Myocyte (in vitro differentiated cells): ENCODE data around the gene FBXW11. TPM values are rescaled to one million over a fixed set of nuclear protein-coding genes. Genes with fewer than 3 reads are reported as not detected.
"Not testable (repeated sequence)": the region's sequence is repeated elsewhere in the genome, so short reads cannot be mapped to it uniquely, and the experiment has no call there.

ENCODE experiments used
- DNase-seq: peaks from one replicate; pipeline ENCODE4 v3.0.0-alpha.2; 2012; ENCODE audit warnings: low read depth
- total RNA-seq: library from RNA; depleted of rRNA; stranded (reverse); fragments of >200 nt; gene quantifications from 2 replicates; pipeline ENCODE4 v1.2.3, GENCODE V29; 2014

The FBXW11 gene
- total RNA-seq, 1 donor from 2014 or later: 122 TPM

DNA sequence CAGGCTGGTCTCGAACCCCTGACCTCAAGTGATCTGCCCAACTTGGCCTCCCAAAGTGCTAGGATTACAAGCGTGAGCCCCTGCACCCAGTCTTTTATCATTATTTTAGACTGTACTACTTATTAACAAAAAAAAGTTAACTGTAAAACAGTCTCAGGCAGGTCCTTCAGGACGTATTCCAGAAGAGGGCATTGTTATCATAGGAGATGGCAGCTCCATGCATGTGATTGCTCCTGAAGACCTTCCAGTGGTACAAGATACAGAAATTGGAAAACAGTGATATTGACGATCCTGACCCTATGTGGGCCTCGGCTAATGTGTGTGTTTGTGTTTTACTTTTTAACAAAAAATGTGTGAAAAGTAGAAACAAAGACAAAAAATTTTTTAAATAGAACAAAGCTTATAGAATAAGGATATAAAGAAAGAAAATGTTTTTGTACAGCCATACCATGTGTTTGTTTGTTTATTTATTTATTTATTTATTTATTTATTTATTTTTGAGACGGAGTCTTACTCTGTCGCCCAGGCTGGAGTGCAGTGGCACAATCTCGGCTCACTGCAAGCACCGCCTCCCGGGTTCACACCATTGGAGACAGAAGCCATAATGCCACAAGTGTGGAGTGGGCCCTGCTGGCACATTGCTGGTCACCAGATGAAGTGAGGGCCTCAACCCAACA lies 13.8 kb upstream of the FBXW11 start:
- DNase-seq: not testable (repeated sequence)

GRCh38 chr5:172015346-172015745 lies 8.9 kb upstream of the FBXW11 start:
- DNase-seq: no peak

DNA sequence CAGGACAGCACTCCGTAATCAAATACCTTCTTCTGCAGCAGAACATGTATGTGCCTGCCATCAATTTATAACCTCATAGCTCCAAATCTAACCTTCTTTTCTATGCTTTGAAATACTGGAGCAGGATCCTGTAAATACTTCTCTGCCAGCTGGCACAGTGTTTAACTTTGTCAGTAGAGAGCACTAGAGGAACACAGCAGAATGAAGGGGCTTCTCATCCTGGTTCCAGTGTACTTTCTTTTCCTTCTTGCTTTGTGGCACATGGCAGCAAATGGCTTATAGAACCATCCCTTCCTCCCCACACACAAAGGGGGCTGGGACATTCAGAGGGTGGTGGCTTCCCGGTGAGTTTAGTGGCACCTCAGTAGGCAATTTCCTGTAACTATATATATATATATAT lies 3.8 kb upstream of the FBXW11 start:
- DNase-seq: no peak

GRCh38 chr5:172009536-172010270 lies 3.3 kb upstream of the FBXW11 start:
- DNase-seq: no peak

DNA sequence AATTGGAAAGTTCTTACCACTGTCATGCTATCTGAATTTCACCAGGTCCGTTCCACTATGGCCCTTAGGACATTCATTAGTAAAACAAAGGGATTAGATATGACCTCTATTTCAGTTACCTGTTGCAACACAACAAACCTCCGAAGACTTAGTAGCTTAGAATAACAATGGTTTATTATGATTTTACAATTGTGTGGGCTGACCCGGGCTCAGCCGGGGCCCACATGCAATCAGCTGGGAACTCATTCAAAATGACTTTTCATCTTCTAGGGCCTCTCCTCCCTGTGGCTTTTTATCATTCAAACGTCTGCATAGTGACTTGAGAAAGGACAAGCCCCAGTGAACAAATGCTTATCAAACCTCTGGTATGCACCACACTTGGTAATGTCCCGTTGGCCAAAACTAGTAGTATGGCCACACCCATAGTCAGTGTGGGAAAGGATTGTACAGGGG lies 2.3 kb upstream of the FBXW11 start:
- no peak for DNase-seq

- DNase-seq: no peak
These were observed 1.6 kb upstream of the FBXW11 start for GRCh38 chr5:172008111-172008455.

- DNase-seq: peak; percentile 10
These were observed 1.0 kb upstream of the FBXW11 start for GRCh38 chr5:172007175-172008110.

DNA sequence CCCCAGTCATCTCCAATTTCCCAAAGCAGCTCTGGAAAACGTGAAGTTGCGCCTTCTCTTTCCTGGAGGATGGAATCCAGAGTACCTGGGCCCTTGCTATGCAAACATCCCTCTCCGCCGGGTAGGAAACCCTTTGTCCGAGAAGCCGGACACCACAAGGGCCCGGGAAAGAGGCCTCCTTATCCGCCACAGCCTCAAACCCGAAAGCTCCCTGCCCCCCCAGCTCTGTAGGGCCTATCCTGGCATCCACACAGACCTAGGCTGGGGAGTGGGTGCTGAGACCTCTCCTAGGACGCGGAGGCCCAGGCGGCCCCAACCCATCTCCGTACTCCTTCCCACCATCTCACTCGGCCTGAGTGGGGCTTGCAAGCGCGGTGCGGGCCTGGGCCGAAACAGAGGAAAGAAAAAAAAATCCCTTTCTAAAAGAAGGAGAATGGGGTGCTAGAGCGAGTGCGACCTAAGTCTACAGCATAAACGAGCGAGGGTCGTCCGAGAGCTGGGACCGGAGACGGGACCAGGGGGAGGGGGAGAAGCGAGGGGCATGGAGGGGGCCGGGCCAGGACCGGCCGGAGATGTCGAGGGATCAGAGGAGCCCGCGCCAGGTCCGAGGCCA lies 624 bp downstream of the FBXW11 start:
- DNase-seq: peak; percentile 29

DNA sequence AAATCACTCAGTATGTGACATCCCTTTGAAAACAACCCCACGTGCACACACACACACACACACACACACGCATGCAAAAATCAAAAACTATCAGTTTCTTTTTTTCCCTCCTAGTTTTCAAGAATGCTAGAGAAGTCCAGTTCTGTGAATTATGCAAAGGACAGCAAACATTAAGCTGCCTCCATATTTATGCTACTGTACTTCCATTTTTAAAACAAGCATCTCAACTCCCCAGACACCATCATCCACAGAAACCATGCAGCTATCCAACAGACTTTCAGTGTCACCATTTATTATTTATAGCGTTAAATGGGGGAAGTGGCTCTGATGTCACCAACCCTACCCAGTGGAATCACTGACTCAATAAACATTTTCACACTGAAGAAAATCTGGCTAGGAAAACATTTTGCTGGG lies 1.6 kb downstream of the FBXW11 start:
- DNase-seq: peak; percentile 49

DNA sequence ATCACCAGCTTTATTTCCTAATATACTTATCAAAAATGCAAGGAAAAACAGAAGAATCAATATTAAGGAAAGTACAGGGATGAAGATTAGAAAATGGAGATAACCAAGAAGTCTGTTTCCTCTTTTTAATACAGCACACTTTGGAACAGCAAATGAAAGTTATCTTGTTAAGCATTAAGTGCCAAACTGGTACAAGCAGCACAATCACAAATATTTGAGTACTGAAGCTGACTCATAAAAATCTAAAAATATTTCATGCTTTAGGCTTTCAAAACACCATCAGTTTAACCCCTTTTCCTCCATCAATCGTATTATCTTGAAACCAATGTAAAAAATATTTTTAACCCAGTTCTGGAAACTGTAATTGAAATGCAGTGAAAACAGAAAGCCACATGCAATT lies 2.7 kb downstream of the FBXW11 start:
- peak; percentile 8 for DNase-seq

DNA sequence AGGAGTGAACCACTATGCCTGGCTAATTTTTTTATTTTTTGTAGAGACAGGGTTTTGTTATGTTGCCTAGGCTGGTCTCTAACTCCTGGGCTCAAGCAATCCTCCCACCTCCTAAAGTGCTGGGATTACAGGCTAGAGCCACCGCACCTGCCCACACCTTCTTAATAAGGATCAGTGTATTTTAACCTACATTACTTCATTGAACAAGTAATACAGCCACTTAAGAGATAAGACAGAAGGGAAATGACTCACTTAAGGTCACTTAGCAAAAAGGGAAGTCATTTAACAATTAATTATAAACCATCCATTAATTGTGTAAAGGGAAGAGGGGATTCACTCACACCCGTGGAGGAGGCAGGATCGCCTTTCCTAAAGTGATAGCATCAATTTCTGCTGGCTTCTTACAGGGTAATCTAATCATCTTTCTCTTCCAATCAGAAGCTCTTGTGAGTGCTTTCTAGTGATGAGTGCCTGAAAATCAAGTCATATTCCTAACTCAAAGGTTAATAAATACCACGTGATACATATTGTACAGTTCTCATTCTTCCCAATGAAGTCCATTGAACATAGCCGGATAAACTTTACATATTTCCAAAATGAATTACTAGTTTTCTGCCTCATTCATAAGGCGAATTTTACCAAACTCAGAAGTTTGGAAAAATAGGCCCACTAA lies 3.5 kb downstream of the FBXW11 start:
- no peak for DNase-seq

DNA sequence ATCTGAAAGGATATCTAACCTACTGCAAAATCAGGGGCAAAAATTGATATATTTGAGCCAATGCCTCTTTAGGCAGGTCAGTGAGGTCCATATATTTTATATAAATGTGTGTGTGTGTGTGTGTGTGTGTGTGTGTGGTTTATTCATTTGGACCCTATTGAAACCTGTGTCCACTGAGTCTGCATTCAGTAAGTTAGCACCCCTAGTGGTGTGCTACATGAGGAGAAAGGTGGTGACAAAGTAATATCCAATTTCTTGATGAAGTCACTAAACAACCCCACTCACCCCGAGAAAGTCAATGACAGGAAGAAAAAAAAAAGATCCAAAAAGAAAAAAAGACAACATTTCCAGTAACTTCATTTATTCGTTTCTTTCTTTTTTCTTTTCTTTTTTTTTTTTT lies 4.1 kb downstream of the FBXW11 start:
- peak; percentile 40 for DNase-seq

GRCh38 chr5:171999877-172000276 lies 6.6 kb downstream of the FBXW11 start:
- no peak for DNase-seq

DNA sequence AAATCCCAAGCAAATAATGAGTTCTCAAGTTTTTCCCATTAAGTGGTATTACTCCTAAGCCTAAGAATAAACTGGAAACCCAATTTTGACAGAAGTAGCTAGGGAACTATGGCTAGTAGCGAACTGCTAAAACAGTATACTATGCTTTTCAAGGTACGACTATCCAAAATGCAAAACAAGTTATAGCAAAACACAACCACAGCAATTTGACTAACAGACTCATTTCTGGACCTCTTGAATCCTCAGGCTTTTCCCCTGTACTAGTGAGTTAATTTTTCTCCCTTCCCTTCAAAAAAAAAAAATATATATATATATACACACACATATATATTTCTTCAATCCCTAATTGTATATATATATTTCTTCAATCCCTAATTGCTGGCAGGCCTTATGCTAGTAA lies 7.3 kb downstream of the FBXW11 start:
- DNase-seq: no peak

- DNase-seq: no peak
These were observed 9.4 kb downstream of the FBXW11 start for GRCh38 chr5:171997011-171997410.

GRCh38 chr5:171992813-171993212 lies 13.6 kb downstream of the FBXW11 start:
- DNase-seq: no peak

DNA sequence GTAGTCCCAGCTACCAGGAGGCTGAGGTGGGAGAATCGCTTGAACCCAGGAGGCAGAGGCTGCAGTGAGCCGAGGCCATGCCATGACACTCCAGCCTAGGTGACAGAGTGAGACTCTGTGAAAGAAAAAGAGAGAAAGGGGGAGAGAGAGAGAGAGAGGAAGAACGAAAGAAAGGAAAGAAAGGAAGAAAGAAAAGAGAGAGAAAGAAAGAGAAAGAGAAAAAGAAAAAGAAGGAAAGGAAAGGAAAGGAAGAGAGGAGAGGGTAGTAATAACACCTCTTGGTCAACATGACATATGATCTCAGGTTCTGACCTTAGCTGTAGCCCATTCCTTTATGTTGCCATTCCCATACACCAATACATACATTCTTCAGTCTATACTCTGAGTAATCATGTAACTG lies 14.1 kb downstream of the FBXW11 start:
- DNase-seq: no peak

DNA sequence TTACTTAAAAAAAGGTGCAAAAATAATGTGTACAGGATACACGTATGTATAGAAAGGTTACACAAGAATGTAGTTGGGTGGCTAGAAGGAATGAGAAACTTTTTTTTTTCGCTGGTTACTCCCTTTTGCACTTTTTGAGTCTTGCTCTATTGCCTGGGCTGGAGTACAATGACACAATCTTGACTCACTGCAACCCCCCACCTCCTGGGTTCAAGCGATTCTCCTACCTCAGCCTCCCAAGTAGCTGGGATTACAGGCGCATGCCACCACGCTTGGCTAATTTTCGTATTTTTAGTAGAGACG lies 15.8 kb downstream of the FBXW11 start:
- DNase-seq: no peak

DNA sequence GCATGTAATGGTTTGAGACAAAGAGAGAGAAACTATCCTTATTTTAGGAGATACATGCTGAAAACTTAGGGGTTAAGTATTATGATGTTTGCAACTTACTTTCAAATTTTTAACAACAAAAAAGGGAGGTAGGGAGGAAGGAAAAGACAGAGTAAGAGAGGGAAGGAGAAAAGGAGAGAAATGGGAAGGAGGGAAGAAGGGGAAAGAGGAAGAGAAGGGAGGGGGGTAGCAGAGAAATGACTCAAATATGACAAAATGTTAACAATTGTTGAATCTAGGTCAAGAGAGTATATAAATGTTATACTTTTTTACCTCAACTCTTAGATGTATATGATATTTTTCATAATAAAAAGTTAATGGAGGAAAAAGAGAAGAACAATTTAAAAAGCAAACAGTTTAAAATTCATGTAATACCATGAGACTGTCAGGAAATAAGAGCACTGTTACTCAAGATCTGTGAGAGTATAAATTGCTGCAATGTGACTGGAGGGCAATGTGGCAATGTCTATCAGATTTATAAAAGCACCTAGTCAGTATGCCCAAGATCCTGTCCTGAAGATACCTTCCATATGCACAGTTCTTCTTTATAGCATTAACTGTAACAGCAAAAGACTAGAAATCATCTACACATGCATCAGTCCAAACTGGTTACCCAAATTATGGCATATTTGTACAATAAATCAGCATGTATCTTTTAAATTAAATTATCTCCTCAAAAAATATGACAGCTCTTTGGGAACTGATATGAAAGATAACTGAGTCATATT lies 16.3 kb downstream of the FBXW11 start:
- DNase-seq: no peak

- DNase-seq: no peak
These were observed 17.2 kb downstream of the FBXW11 start for GRCh38 chr5:171989276-171989675.
